Measurements from ENCODE around the gene GGT5. TPM values are rescaled to one million over a fixed set of nuclear protein-coding genes. Genes with fewer than 3 reads are reported as not detected.
A peak's percentile ranks its signal among the peaks of the same experiment; 100 is the strongest.
"Not testable (repeated sequence)": the region's sequence is repeated elsewhere in the genome, so short reads cannot be mapped to it uniquely, and the experiment has no call there.

Gene GGT5
- total and polyA plus RNA-seq, 7 experiments from 2014 or later, result 0.14 to 0.77 (median 0.42) TPM; not detected in 3

- Histone ChIP-seq H3K27me3 (ENCODE audit: control insufficient read depth in 2 of 2, insufficient read depth in 2 of 2, low read length in 2 of 2) (no peaks in the 10 kb centered on the region), H3K27ac (ENCODE audit: low read depth, low read length) (no peak overlapping the region), H3K4me1 (ENCODE audit: control insufficient read depth in 2 of 2, insufficient read depth in 2 of 2, low read length in 2 of 2) (peaks cover 0 to 11% of the 10 kb centered on the region in 2 donors), H3K36me3 (ENCODE audit: control insufficient read depth in 2 of 3, insufficient read depth in 3 of 3, low read length in 3 of 3) (no peaks in the 10 kb centered on the region), H3K4me3 (ENCODE audit: low read length) (no peak overlapping the region), H3K9me3 (ENCODE audit: control insufficient read depth in 2 of 3, low read length in 3 of 3) (no peaks in the 10 kb centered on the region)
- Mint-ChIP-seq H3K9me3 (peaks cover 0 to 5% (median 0%) of the 10 kb centered on the region in 11 donors), H3K4me3 (peak overlapping the region in 1 of 10 donors; percentile 6), H3K36me3 (peaks cover 0 to 8% (median 0%) of the 10 kb centered on the region in 5 donors), H3K4me1 (peaks cover 14 to 50% (median 19%) of the 10 kb centered on the region in 7 donors), H3K27ac (peak overlapping the region in 3 of 9 donors; percentile 5 to 8 (median 7)), H3K27me3 (no peaks in the 10 kb centered on the region)
- DNase-seq, result no peak
- CTCF ChIA-PET, result no interaction called here
- intact Hi-C loops (cut with micrococcal nuclease), result loop anchor here in 1 of 2 donors (5.0 kb wide), 1 partner anchor 37 kb away; no protein-coding TSS in a partner anchor
- POLR2A ChIA-PET, result no interaction called here
- no peak for ATAC-seq
These were observed 39.3 kb downstream of the GGT5 start for GRCh38 chr22:24205438-24206195.

GRCh38 chr22:24203856-24204255 lies 41.0 kb downstream of the GGT5 start:
- intact Hi-C loops (cut with micrococcal nuclease); ATAC-seq; H3K27me3 ChIP-seq (ENCODE audit: control insufficient read depth in 2 of 2, insufficient read depth in 2 of 2, low read length in 2 of 2); H3K27ac ChIP-seq (ENCODE audit: low read depth, low read length); H3K4me3 ChIP-seq (ENCODE audit: low read length); H3K36me3 Mint-ChIP-seq; H3K27ac Mint-ChIP-seq; CTCF ChIA-PET; H3K36me3 ChIP-seq (ENCODE audit: control insufficient read depth in 2 of 3, insufficient read depth in 3 of 3, low read length in 3 of 3); DNase-seq; POLR2A ChIA-PET; H3K4me3 Mint-ChIP-seq; H3K27me3 Mint-ChIP-seq; H3K9me3 Mint-ChIP-seq; H3K9me3 ChIP-seq (ENCODE audit: control insufficient read depth in 2 of 3, low read length in 3 of 3): not testable (repeated sequence)
- H3K4me1 Mint-ChIP-seq, result peaks cover 14 to 46% (median 19%) of the 10 kb centered on the region in 7 donors
- peaks cover 0 to 11% of the 10 kb centered on the region in 2 donors for H3K4me1 ChIP-seq (ENCODE audit: control insufficient read depth in 2 of 2, insufficient read depth in 2 of 2, low read length in 2 of 2)

- no peak for DNase-seq
- Mint-ChIP-seq H3K9me3 (peaks cover 0 to 5% (median 0%) of the 10 kb centered on the region in 11 donors), H3K27ac (peak overlapping the region in 2 of 9 donors; percentile 34 to 67), H3K27me3 (no peaks in the 10 kb centered on the region), H3K4me3 (no peak overlapping the region), H3K4me1 (peaks cover 7 to 45% (median 13%) of the 10 kb centered on the region in 7 donors), H3K36me3 (peaks cover 0 to 8% (median 0%) of the 10 kb centered on the region in 5 donors)
- Histone ChIP-seq H3K27me3 (ENCODE audit: control insufficient read depth in 2 of 2, insufficient read depth in 2 of 2, low read length in 2 of 2) (no peaks in the 10 kb centered on the region), H3K4me3 (ENCODE audit: low read length) (no peak overlapping the region), H3K36me3 (ENCODE audit: control insufficient read depth in 2 of 3, insufficient read depth in 3 of 3, low read length in 3 of 3) (no peaks in the 10 kb centered on the region), H3K4me1 (ENCODE audit: control insufficient read depth in 2 of 2, insufficient read depth in 2 of 2, low read length in 2 of 2) (no peaks in the 10 kb centered on the region), H3K9me3 (ENCODE audit: control insufficient read depth in 2 of 3, low read length in 3 of 3) (no peaks in the 10 kb centered on the region), H3K27ac (ENCODE audit: low read depth, low read length) (no peak overlapping the region)
- CTCF ChIA-PET, result no interaction called here
- POLR2A ChIA-PET, result no interaction called here
- intact Hi-C loops (cut with micrococcal nuclease), result no loop called here
- no peak for ATAC-seq
These were observed 42.9 kb downstream of the GGT5 start for GRCh38 chr22:24201681-24202614.

- DNase-seq, result no peak
- ATAC-seq, result no peak
- Mint-ChIP-seq H3K4me3 (no peak overlapping the region), H3K9me3 (peaks cover 0 to 5% (median 0%) of the 10 kb centered on the region in 11 donors), H3K4me1 (peaks cover 4 to 50% (median 8%) of the 10 kb centered on the region in 7 donors), H3K27ac (no peak overlapping the region), H3K36me3 (peaks cover 0 to 8% (median 0%) of the 10 kb centered on the region in 5 donors), H3K27me3 (no peaks in the 10 kb centered on the region)
- H3K27ac ChIP-seq (ENCODE audit: low read depth, low read length), result no peak overlapping the region
- CTCF ChIA-PET, result interaction anchor here (0.8 kb wide), 1 partner anchor 10 kb away, joined by 3 read pairs; no protein-coding TSS in a partner anchor
- POLR2A ChIA-PET, result interaction anchor here (0.5 kb wide), 1 partner anchor 648 kb away, joined by 3 read pairs; no protein-coding TSS in a partner anchor
- H3K9me3 ChIP-seq (ENCODE audit: control insufficient read depth in 2 of 3, low read length in 3 of 3), result no peaks in the 10 kb centered on the region
- H3K36me3 ChIP-seq (ENCODE audit: control insufficient read depth in 2 of 3, insufficient read depth in 3 of 3, low read length in 3 of 3), result no peaks in the 10 kb centered on the region
- no peaks in the 10 kb centered on the region for H3K4me1 ChIP-seq (ENCODE audit: control insufficient read depth in 2 of 2, insufficient read depth in 2 of 2, low read length in 2 of 2)
- no peak overlapping the region for H3K4me3 ChIP-seq (ENCODE audit: low read length)
- intact Hi-C loops (cut with micrococcal nuclease), result no loop called here
- H3K27me3 ChIP-seq (ENCODE audit: control insufficient read depth in 2 of 2, insufficient read depth in 2 of 2, low read length in 2 of 2), result no peaks in the 10 kb centered on the region
These were observed 44.2 kb downstream of the GGT5 start for GRCh38 chr22:24200619-24201212.

- Histone ChIP-seq H3K4me1 (ENCODE audit: control insufficient read depth in 2 of 2, insufficient read depth in 2 of 2, low read length in 2 of 2) (no peaks in the 10 kb centered on the region), H3K9me3 (ENCODE audit: control insufficient read depth in 2 of 3, low read length in 3 of 3) (no peaks in the 10 kb centered on the region), H3K27ac (ENCODE audit: low read depth, low read length) (no peak overlapping the region), H3K36me3 (ENCODE audit: control insufficient read depth in 2 of 3, insufficient read depth in 3 of 3, low read length in 3 of 3) (no peaks in the 10 kb centered on the region), H3K4me3 (ENCODE audit: low read length) (no peak overlapping the region), H3K27me3 (ENCODE audit: control insufficient read depth in 2 of 2, insufficient read depth in 2 of 2, low read length in 2 of 2) (no peaks in the 10 kb centered on the region)
- ATAC-seq (no peak), DNase-seq (no peak)
- H3K27ac Mint-ChIP-seq, result peak overlapping the region in 1 of 9 donors; percentile 80
- intact Hi-C loops (cut with micrococcal nuclease), result no loop called here
- H3K9me3 Mint-ChIP-seq, result no peaks in the 10 kb centered on the region
- H3K27me3 Mint-ChIP-seq, result no peaks in the 10 kb centered on the region
- POLR2A ChIA-PET, result no interaction called here
- CTCF ChIA-PET, result interaction anchor here (1.0 to 1.5 kb wide), 2 partner anchors 20 to 49 kb away, joined by 3 read pairs; no protein-coding TSS in a partner anchor
- H3K4me3 Mint-ChIP-seq, result peak overlapping the region in 1 of 10 donors; percentile 59
- peaks cover 2 to 36% (median 6%) of the 10 kb centered on the region in 7 donors for H3K4me1 Mint-ChIP-seq
- peaks cover 0 to 3% (median 0%) of the 10 kb centered on the region in 5 donors for H3K36me3 Mint-ChIP-seq
These were observed 46.2 kb downstream of the GGT5 start for GRCh38 chr22:24198682-24199052.

GRCh38 chr22:24191893-24192292 lies 53.0 kb downstream of the GGT5 start:
- Histone ChIP-seq H3K4me1 (ENCODE audit: control insufficient read depth in 2 of 2, insufficient read depth in 2 of 2, low read length in 2 of 2) (no peaks in the 10 kb centered on the region), H3K9me3 (ENCODE audit: control insufficient read depth in 2 of 3, low read length in 3 of 3) (no peaks in the 10 kb centered on the region), H3K27me3 (ENCODE audit: control insufficient read depth in 2 of 2, insufficient read depth in 2 of 2, low read length in 2 of 2) (no peaks in the 10 kb centered on the region), H3K36me3 (ENCODE audit: control insufficient read depth in 2 of 3, insufficient read depth in 3 of 3, low read length in 3 of 3) (no peaks in the 10 kb centered on the region), H3K4me3 (ENCODE audit: low read length) (no peak overlapping the region), H3K27ac (ENCODE audit: low read depth, low read length) (no peak overlapping the region)
- Mint-ChIP-seq H3K4me1 (peaks cover 0 to 25% (median 0%) of the 10 kb centered on the region in 7 donors), H3K27ac (no peak overlapping the region), H3K27me3 (no peaks in the 10 kb centered on the region), H3K9me3 (no peaks in the 10 kb centered on the region), H3K36me3 (peaks cover 0 to 5% (median 0%) of the 10 kb centered on the region in 5 donors), H3K4me3 (no peak overlapping the region)
- intact Hi-C loops (cut with micrococcal nuclease), result no loop called here
- no peak for ATAC-seq
- CTCF ChIA-PET, result no interaction called here
- POLR2A ChIA-PET, result no interaction called here
- DNase-seq, result no peak

Measured in naive thymus-derived CD4-positive, alpha-beta T cell (primary cell).